ENCODE data around the gene PLEKHH2.
"Not testable (repeated sequence)": the region's sequence is repeated elsewhere in the genome, so short reads cannot be mapped to it uniquely, and the experiment has no call there.

The PLEKHH2 gene

DNA sequence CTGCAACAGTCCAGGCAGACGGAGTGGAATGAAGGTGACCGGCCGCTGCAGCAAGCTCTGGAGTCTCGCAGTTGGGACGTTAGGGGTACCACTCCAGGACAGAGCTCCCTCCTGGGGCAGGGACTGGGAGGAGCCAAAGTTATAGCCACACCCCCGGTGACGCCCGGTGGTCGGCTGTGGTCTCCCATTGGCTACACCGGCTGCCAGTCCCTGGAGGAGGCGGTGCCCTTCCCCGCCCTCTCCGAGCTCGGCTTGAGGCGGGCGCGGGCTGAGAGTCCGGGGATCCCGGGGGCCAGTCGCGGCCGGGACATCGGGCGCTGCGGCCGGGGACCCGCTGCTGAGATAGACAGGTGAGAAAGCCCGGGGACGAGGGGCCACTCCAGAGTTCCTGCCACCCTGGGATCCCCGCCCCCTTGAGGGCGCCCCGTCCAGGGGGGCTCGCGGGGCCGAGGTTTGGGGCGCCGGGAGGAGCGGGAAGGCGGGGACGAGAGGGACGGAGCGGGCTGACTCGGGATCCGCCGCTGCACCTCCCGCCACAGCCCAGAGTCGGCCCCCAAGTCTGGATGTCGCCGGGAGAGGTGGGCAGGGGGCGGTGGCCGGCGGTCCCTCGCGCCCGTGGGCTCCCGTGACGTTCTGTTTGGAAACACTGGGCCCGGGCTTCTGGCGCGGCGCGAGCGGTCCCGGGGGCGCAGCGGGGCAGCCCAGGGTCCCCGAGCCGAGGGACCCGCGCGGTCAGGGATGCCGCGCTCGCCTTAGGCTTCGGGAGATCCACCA is at the start of gene PLEKHH2:
Gene PLEKHH2 (plus strand): TSS at position 231 of the 774 bp plus-strand sequence. CDS start 7,414 bp downstream, outside the sequence.
- peak; percentile 77 for DNase-seq (ENCODE audit: low read depth)

DNA sequence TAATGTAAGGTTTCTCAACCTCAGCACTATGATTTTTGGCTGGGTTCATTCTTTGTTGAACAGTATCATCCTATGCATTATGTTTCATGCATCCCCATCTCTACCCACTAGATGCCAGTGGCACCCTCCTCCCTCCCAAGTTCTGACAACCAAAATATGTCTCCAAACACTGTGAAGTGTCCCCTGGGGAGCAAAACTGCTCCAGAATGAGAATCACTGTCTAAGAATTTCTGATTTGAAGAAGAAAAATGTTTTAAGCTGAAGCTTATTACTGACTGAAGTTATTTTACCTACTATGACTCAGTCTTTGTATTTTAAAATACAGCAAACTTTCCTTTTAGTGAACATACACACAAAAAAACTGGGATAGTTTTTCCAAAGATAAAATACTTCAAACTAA is 44.6 kb upstream of the PLEKHH2 start:
- DNase-seq (ENCODE audit: low read depth): no peak

GRCh38 chr2:43593254-43593653 is 43.8 kb upstream of the PLEKHH2 start:
- DNase-seq (ENCODE audit: low read depth): no peak

- DNase-seq (ENCODE audit: low read depth): no peak
These were observed 42.2 kb upstream of the PLEKHH2 start for GRCh38 chr2:43594875-43595274.

DNA sequence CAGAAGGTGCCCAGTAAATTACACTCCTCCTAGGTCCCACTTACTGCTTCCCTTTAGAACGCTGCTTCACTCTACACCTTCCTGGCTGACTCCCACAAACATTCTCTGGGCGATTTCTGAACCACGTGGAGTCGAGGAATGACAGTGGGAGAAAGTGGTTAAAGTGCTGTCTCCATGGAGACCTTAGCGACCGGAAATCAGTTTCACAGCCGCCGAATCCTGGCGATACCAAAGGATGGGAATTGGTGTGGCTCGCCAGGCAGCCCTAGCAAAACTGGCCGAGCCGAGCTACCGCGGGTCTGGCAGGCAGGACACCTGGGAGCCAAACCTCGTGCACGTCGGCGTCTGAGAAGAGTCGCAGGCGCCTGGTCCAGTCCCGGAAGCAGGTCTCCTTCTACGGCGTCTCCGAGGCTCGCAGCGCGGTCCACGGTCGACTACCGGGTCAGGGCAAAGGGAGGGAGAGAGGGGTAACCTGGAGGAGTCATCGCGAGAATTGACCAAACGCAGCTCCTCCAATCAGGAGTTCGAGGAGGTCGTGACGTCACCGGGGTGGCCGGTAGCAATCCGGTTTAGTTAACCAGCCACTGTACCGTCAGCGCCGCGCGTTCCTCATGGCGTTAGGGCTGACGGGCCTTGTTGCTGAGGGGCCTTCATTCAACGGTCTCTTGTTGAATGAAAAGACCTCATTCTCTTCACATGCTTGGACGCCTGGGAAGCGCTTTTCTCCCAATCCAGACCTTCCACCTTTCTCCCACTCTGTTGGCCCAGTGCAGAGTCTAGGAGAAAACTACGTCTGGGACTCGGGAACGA is 41.3 kb upstream of the PLEKHH2 start, which contains the start of gene THADA:
Gene THADA (minus strand): TSS at position 436 of the 810 bp plus-strand sequence. CDS start 3,646 bp downstream, outside the sequence.
- peak; percentile 90 for DNase-seq (ENCODE audit: low read depth)

DNA sequence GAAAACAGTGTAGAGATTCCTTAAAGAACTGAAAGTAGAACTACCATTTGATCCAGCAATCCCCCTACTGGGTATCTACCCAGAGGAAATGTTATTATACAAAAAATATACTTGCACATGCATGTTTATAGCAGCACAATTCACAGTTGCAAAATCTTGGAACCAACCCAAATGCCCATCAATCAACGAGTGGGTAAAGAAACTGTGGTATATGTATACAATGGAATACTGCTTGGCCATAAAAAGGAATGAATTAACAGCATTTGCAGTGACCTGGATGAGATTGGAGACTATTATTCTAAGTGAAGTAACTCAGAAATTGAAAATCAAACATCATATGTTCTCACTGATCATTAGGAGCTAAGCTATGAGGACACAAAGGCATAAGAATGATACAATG is 36.5 kb upstream of the PLEKHH2 start:
- not testable (repeated sequence) for DNase-seq (ENCODE audit: low read depth)

- no peak for DNase-seq (ENCODE audit: low read depth)
These were observed 32.4 kb upstream of the PLEKHH2 start for GRCh38 chr2:43604674-43605073.

GRCh38 chr2:43605079-43605655 is 31.9 kb upstream of the PLEKHH2 start:
- DNase-seq (ENCODE audit: low read depth): no peak

DNA sequence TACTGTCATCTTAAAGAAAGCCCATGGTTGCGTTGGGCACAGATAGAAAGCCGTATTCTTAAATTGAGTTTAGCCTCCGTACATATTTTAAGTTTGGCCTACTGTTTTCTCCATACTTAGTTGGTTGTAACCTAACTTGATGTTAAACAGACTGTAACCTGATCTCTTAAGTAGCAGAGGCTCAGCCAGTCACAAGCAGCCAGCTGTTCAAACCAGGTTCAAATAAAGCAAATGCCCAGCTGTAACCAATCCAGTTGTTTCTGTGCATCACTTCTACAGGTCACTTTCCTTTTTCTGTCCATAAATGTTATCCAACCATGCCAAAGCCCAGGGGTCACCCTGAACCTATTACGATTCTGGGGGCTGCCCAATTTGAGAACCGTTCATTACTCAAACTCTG is 31.2 kb upstream of the PLEKHH2 start:
- DNase-seq (ENCODE audit: low read depth): no peak

GRCh38 chr2:43609290-43609918 is 27.7 kb upstream of the PLEKHH2 start:
- no peak for DNase-seq (ENCODE audit: low read depth)

DNA sequence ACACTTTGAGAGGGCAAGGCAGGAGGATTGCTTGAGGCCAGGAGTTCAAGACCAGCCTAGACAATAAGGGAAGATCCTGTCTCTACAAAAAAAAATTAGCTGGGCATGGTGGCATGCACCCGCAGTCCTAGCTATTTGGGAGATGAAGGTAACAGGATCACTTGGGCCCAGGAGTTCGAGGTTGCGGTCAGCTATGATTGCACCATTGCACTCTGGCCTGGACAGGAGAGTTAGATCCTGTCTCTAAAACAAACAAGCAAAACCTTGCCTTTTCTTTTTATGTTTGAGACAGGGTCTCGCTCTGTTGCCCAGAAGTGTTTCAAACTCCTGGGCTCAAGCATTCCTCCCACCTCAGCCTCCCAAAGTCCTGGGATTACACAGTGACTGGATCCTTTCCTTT is 26.7 kb upstream of the PLEKHH2 start:
- DNase-seq (ENCODE audit: low read depth): no peak

DNA sequence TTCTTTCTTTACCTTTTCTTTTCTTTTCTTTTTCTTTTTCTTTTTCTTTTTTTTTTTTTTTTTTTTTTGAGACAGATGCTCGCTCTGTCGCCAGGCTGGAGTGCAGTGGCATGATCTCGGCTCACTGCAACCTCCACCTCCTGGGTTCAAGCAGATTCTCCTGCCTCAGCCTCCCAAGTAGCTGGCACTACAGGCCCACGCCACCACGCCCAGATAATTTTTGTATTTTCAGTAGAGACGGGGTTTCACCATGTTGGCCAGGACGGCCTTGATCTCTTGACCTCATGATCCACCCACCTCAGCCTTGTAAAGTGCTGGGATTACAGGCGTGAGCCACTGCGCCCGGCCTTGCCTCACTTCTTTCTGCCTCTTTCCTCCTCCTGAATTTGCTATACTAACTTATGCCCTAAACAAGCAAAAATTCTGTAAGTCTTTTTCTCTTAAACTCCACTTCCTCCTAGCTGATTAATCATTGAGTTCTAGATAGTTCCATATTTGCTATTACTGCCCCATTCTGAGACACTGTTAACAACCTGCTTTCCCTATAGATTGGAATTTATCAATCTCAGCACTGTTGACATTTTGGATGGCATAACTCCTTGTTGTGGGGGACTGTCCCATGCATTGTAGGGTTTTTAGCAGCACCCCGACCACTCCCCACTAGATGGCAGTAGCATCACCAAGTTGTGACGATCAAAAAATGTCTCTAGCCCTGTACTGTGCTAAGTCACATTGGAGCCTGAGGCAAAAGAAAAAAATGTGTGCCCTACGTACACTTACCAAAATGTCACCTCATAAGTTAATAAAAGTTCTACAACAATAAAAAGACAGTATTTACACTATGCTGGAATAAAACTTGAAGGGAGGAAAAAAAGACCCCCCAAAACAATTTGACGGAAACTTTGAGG is 24.8 kb upstream of the PLEKHH2 start:
- DNase-seq (ENCODE audit: low read depth): peak; percentile 31

- no peak for DNase-seq (ENCODE audit: low read depth)
These were observed 24.1 kb upstream of the PLEKHH2 start for GRCh38 chr2:43612944-43613343.

DNA sequence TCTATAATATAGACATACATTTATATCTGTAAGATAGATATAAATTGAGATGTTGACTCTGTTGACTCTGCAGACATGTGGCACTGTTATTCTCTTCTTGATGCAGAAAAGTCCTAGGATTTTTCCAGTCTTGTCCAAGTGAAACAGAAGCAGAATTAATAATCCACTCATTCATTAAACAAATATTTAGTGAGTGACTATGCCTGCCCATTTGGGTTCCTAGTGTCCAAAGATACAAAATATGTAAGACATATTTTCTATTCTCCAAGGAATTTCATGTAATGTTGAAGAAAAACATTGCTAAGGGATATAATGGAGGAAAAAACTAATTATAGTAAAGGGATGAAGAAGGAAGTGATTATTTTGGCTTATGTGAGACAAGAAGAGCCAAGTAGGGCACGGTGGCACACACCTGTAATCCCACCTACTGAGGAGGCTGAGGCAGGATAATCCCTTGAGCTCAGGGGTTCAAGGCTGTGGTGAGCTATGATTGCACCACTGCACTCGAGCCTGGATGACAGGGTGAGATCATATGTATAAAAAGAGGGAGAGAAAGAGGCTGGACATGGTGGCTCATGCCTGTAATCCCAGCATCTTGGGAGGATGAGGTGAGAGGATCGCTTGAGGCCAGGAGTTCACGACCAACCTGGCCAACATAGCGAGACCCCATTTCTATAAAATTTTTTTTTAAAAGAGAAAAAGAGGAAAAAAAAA is 19.9 kb upstream of the PLEKHH2 start:
- DNase-seq (ENCODE audit: low read depth): no peak

GRCh38 chr2:43619511-43619910 is 17.5 kb upstream of the PLEKHH2 start:
- no peak for DNase-seq (ENCODE audit: low read depth)

DNA sequence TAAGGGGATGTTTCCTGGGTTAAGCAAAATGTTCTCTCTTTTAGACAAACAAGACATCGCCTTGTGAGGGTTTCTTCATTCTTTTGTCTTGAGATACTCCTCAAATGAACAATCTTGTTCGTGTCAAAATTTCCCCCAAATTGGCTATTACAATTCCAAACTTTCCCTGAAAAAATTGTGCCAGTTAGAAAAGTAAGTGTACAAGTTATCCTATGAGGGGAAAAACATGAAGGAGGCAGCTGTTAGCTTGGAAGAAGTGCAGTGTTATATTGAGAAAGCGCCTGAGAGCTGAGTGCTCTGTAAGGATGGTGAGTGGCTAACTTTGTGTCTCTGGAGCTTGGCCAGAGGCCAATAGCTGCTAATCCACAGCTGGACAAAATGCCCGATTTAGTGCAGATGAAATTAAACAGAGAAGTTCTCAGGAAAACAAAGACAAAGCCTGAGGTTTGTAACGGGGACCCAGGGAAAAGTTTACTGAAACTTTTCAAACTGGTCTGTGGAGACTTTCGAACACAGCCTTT is 14.1 kb upstream of the PLEKHH2 start:
- no peak for DNase-seq (ENCODE audit: low read depth)

DNA sequence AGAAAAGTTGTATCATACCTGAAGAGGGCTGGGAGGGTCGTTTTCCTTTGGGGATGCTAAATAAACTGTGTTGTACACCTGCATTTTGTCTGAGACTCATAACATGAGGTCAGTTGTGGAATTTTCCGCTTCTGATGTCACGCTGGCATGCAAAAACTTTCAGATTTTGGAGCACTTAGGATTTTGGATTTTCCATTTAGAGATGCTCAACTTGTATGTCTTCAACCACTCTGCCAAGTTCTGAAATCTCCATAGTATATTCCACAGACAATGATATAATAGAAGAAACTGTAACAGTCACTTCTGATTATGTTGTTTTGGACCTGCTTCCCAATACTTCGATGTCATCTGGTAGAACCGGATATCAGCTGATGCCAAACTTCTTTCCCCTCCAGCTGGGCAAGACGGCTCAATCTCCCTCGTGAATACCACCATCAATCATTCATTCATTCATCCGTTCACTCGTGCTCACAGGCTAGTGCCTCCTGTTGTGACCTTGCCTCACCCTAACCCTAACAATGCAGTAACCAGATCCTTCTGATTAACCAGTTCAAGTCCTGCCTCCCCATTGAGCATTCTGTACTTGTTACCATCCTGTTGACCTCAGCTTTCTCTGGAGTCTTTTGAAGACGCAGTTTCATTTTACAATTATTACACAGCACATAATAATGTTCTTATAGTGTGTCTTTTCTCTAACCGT is 5.3 kb upstream of the PLEKHH2 start:
- DNase-seq (ENCODE audit: low read depth): no peak

DNA sequence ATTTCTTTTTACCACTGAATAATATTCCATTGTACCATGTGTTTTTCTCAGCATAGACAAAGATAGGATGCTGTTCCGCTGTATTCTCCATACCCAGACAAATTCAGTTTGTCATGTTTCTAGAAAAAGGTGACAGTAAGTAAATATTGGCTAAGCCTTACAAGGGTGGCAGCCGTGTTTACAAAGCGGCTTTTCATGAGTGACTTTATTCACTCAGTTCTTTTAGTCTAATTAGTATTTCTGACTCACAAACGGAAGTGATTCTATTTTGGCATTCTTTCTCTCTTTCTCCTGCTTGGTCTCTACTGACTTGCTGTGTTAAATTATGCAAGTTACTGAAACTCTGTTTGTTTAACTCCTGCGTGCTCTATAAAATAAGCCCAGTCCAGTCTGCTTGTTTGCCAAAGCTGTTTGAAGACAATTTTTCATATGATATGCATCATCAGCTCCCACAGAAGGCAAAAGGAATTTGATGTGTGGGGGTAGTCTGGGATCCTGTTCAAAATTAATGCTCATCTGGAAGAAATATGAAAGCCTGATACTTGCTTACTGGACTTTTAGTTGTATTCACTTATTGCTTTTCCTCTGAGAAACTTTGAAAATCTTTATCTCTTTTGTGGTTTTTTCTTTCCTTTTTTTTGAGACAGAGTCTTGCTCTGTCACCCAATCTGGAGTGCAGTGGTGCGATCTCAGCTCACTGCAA is 2.3 kb upstream of the PLEKHH2 start:
- DNase-seq (ENCODE audit: low read depth): no peak

- not testable (repeated sequence) for DNase-seq (ENCODE audit: low read depth)
These were observed 907 bp upstream of the PLEKHH2 start for GRCh38 chr2:43636153-43636552.
